HUDEP-2 (cell line): Measurements from ENCODE around the gene RAI1.

Experiments used
- DNase-seq, 76 experiments: peaks; one replicate each; lab custom pipeline; 2025; ENCODE audit not compliant: unreplicated experiment in 76 of 76; lab: John Stamatoyannopoulos, UW

The RAI1 gene

DNA sequence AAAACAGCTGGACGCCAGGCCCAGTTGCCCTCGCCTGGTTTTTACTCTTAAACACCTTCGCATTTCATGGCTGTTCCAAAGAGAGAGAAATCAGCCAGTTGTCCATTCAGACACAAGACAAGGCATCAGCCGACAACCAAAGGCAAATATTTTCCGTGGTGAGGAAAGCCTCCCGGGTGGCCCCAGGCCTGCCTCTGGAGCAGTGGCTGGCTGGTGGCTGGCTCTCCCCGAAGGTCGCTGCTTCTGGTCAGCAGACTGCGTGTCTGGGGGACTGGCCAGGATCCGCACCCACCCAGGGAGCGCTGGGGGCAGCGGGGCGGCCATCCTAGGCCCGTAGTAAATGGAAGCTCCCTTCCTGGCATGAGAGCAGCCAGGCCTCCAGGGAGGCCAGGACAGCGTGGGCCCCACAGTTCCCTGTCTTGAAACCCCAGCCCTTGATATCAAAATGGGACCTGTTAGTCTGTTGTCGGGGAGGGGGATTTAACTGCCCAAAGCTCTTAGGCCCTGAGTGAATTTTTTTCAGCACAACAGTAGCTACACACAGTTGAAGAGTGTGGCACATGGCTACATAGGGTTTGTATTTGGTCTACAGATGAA, 97.9 kb downstream of the RAI1 start:
- no peak for DNase-seq

- DNase-seq, result no peak
These were observed 99.8 kb downstream of the RAI1 start for GRCh38 chr17:17780922-17781590.

DNA sequence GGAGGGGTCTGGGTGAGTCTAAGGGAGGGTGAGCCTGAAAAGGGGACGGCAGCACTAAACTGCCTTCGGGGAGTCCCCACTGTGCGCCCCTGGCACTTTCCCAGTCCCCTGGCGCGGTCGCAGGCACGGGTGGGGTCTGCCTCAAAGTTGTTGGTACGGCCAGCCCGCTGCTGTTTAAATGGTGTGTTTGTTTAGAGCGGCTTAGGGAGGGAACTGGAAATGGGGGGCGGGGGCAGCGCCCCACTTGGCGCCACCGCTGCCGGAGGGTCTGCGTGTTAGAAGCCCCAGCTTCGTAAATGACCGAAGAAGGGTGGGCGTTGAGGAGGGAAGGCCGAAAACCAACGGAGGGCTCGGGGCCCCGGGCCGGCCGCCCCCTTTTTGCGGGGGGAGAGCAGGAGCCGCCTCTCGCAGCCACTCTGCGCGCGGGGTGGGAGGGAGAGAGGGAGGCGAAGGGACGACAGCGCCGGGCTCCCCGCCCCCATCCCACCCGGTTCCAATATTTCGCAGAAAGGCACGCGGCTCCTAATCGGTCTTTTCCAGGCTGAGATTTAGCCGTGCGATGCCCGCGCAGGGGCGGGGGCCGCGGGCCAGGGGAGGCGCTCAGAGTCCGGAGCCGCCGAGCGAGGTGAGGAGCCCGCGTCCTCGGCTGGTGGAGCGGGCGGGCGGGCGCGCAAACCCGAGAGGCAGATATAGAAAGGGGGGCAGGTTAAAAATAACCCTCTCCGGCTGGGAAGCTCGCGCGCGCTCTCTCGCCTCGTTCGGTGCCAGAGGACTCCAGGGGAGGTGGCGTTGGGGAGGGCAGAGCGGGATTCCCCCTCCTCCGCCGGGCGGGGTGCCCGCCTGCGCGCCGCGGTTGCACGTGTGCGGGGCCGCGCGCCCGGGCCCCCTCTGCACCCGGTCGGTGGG, 100.6 kb downstream of the RAI1 start:
- DNase-seq, result peak in 12 of 76 experiments; percentile 7 to 39 (median 16)

GRCh38 chr17:17782523-17783115, 101.4 kb downstream of the RAI1 start:
- DNase-seq, result no peak

DNA sequence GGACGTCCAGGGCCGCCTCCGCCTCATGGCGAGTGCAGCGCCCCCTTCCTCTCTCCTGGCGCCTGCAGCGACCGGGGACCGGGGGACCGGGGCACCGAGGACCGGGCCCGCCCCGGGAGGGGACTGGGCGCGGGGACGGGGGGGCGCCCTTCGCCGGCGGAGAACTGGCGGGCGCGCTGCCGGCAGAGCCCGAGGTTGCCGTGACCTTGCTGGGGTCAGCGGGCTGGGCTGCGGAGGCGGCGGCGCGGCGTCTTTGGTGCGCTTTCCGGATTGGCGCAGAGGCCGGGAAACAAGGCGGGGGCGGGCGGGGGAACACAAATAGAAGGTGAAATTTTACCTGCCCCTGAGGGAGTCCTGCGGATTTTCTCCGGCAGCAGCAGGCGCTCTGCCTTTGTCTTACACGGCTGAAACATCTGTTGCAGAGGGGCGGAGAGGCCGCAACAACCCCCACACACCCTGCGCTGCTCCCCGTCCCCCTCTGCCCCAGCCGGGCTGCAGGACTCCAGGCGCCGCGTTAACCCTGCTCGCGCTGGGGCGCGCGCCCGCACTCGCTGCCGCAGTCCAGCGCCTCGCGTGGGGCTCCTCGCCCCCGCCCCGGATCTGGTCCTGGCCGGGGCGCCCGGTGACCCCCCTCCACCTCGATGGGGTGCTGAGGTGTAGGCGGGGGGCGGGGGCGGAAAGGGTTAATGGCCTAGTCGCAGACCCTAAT, 102.0 kb downstream of the RAI1 start:
- peak in 19 of 76 experiments; percentile 8 to 41 (median 23) for DNase-seq

DNA sequence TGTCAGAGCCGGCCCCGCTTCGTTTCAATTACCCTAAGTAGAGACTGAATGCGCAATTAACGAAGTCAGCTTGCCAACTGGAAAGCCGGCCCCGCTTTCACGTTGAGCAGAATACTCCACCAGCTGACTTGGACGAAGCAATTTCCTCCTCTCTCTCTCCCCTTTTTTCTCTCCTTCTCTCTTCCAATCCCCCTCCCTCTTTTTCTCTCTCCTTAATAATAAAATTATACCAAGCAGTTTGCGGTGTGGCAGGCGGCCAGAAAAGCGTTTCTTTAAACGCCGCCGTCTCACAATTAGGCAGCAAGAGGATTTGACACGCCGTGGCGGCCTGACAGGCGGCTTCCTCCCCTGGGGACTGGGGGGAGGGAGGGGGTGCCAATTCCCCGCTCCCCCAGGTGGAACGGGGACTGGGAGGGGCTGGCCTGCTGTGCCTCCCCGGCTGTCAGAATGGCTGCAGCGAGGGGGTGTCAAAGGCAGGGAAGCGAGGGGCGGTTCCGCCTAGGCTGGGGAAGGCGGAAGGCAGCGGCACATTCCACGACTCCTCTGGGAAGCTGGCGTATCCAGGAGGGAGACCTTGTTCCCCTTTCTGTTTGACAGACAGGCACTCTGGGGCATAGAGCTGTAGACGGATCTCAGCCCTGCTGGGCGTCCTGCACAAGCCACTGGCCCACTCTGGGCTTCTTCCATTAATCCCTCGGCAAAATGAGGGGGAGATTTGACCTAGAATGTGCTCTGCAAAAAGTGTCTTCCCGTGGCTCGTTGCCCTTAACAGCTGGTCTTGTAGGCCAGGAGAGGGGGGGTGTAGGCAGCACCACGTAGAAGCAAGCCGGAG, 102.8 kb downstream of the RAI1 start:
- DNase-seq, result no peak

DNA sequence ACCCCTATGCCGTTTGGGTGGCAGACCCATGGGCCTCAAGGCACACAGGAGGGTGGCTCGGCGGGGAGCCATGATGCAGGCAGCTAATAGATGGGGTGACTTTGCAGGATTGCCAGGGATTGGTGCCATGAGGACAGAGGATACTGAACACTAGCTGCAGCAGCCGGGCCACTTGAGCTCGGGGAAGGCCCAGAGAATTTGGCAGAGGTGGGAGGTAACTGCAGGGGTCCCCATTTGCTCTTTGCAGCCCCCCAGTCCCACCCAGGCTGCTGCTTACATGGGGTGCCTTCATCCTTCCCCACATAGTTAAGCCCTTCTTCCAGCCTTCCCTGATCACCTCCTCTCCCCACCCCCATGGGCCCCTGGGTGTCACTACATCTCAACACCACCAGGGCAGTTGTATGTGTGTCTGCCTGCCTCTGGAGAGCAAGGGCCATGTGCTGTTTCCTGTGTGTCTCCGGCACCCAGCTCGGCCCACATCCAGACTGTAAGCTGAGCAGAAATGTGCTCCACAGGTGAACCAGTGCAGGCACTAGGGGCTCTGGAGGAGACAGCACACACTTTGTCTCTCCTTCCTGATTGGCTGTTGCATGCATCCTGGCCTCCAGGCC, 103.5 kb downstream of the RAI1 start:
- DNase-seq, result peak in 11 of 76 experiments; percentile 8 to 40 (median 23)

- DNase-seq, result no peak
These were observed 104.1 kb downstream of the RAI1 start for GRCh38 chr17:17785407-17785806.

GRCh38 chr17:17786998-17787397, 105.7 kb downstream of the RAI1 start:
- no peak for DNase-seq

DNA sequence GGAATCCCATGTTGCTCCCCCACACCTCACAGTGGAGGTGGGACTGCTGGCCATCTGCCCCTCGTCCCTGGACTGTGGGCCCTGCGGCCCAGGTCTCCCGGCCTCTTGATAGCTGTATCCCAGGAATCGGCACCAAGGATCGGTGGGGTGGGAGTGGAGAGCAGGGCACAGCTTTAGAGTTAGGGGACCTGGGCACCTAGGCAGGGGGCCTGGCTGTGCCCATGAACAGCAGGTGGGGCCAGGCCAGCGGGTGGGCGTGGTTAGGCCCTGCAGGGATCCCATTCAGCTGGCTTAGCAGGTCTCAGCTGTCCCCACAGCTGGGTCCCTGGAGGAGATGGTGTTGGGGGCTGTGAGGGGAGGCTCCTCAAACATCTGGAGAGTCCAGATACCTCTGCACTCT, 106.3 kb downstream of the RAI1 start:
- DNase-seq, result no peak

DNA sequence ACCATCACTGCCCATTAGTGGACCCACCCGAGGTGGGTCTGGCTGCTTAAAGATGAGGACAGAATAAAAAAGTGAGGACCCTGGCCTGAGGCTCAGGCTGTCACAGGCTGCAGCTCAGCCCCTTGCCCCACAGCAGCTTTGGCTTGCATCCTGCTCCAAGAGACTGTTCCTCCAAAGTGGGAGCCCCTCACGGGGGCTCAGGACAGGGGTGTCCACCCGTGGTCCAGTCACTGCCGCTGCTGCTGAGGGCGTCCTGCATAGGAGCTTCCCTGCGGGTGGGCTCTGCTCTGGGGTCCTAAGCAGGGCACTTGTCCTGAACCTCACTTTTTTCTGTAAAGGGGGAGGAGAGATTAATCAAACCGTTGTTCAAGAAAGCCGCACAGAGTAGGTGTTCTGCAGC, 107.7 kb downstream of the RAI1 start:
- no peak for DNase-seq

- no peak for DNase-seq
These were observed 108.2 kb downstream of the RAI1 start for GRCh38 chr17:17789410-17789809.

DNA sequence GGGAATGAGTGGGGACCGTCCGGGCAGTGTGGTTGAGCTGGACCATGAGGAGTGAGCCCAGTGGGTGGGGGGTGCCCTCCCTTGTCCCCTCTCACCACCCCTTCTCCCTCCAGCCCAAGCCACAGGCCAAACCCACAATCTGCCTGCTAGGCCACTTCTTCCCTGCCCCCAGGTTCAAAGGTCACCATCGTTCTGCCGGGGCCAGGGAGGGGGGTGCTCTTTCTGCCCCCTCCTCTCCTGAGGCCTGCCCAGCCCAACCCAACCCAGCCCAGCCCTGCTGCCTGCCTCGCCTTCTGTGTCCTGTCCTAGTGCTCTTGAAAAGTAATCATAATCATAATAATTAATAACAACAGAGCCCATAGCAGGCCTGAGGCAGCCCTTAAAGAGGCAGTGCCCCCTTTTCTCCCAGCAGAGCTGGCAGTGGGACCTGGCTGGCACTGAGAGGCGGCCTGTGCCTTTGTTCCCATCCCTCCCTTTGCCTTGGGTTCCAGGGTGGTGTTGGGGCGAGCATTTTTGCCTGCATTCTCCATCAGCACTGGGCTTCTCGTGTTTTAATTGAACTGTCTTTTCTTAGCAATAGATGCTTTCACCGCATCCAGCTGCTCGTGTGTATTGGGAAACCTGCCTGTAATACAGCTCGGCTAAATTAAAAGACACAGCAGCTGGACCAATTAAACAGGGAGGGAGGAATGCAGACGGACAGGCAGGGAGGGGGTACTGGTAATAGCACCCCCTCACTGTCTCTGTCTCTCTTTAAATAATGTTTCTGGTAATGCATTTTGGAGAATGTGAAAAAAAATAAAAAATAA, 108.8 kb downstream of the RAI1 start:
- DNase-seq, result no peak

DNA sequence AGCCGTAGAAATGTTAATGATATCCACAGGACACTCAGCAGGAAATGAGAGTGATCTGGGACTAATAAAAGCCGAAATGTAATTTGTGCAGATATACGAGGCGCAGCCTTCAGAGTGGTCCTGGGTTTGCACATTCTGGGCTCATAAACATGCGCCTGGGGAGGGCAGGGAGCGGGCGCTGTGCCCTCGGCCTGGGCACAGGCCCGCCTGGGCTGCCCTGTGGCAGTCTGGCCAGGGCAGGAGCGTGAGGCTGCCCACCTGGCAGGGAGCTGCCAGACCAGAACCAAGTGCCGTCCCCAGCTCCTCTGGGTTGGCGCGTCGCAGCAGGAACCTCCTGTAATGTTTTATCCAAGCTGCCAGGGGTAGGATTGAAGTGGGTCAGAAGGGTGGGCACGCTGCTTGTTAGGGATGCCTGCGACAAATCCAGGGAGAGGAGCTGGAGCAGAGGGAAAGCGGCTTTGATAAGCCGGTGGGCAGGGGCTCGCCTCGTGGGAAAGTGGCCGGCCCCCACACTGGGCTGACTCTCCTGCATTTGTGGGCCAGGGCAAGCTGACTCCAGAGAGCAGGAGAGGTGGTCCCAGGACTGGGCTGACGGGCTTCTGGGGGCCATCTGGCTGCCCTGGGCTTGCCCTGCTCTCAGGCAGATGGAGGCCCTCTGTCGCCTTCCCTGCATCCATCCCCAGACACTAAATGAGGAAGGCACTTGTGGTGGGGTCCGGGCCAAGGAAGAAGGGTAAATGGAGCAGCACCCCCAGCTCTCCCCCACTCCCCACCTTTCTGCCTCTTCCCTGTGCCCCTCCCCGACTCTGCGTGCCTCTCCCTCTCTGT, 109.6 kb downstream of the RAI1 start:
- no peak for DNase-seq

DNA sequence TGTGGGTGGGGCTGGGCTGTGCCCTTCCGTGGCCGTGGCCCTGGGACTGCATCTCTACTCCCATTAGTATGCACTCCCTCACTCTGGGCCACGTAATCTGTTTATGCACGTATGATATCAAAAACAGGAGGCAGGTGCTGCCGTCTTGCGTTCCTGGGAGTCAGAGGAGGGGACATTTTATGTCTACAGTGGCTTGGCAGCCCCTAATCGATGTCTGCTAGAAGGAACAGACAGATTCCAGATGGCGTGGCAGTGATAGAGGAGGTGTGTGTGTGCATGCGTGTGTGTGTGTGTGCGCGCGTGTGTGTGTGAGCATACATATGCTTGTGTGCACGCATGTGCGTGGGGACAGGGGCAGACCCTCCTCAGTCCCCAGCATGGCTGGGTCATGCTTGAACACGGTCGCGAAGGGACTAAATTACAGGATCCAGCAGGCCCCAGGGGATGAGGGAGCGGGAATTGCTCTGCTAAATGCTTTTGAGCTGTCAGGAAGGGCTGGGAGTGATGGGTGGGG, 110.8 kb downstream of the RAI1 start:
- DNase-seq, result no peak

- peak in 14 of 76 experiments; percentile 9 to 51 (median 24) for DNase-seq
These were observed 111.5 kb downstream of the RAI1 start for GRCh38 chr17:17792551-17793377.
